Breast epithelium (tissue), 3 donors: Measurements from ENCODE around the gene TSPAN17.

Experiments used
- POLR2A ChIP-seq: fragments of 450-650 bp; IDR thresholded peaks from one replicate; pipeline ENCODE4 v1.6.1; 2016; ENCODE audit warnings: antibody characterized with exemption, mild to moderate bottlenecking, moderate library complexity
- POLR2AphosphoS5 ChIP-seq, 3 donors: sonication (generic); formaldehyde crosslinking; IDR thresholded peaks; one replicate each; pipeline ENCODE4 v1.6.1; 2017; ENCODE audit warnings: antibody characterized with exemption in 3 of 3
- TF ChIP-seq, protein P1 (sequence below), 3 donors: fragments of 450-650 bp; IDR thresholded peaks; one replicate each; pipeline ENCODE4 v1.5.1; 2016 to 2017; ENCODE audit warnings: antibody characterized with exemption in 3 of 3, mild to moderate bottlenecking in 3 of 3, moderate library complexity in 3 of 3

DNA sequence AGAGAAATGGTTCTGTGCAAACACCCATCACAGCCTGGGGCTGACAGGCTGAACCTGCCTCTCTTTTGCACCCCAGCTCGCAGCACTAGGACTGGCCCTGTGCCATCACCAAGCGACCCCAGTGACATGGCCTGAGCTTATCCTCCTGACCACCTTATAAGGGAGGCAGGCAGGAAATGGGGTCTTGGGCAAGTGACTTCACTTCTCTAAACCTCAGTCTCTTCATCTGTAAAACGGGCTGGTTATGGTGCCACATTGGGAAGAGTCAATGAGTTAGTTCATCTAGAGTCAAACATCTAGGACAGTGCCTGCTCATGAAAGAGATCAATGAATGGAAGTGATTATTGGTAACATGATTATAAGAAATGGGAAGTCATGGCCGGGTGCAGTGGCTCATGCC, 23.1 kb upstream of the TSPAN17 start:
- TF ChIP-seq, protein P1, sequence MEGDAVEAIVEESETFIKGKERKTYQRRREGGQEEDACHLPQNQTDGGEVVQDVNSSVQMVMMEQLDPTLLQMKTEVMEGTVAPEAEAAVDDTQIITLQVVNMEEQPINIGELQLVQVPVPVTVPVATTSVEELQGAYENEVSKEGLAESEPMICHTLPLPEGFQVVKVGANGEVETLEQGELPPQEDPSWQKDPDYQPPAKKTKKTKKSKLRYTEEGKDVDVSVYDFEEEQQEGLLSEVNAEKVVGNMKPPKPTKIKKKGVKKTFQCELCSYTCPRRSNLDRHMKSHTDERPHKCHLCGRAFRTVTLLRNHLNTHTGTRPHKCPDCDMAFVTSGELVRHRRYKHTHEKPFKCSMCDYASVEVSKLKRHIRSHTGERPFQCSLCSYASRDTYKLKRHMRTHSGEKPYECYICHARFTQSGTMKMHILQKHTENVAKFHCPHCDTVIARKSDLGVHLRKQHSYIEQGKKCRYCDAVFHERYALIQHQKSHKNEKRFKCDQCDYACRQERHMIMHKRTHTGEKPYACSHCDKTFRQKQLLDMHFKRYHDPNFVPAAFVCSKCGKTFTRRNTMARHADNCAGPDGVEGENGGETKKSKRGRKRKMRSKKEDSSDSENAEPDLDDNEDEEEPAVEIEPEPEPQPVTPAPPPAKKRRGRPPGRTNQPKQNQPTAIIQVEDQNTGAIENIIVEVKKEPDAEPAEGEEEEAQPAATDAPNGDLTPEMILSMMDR (IDR thresholded peaks at IDR 0.05), result no peak
- no peak for TF ChIP-seq POLR2AphosphoS5 (IDR thresholded peaks at IDR 0.05)
- no peak for TF ChIP-seq POLR2A
